PC-3 (cell line): Measurements from ENCODE around the gene PARP4. TPM values are rescaled to one million over a fixed set of nuclear protein-coding genes. Genes with fewer than 3 reads are reported as not detected.
"Not testable (repeated sequence)": the region's sequence is repeated elsewhere in the genome, so short reads cannot be mapped to it uniquely, and the experiment has no call there.

Source experiments
- ATAC-seq: fragments of 200-7000 bp; cut with Tn5 transposase; 2 replicates; pipeline ENCODE4 v1.9.1; 2020; ENCODE audit warnings: mild to moderate bottlenecking, moderate library complexity
- BruUV-seq: library from RNA; stranded (reverse); fragments of 400-500 nt; replicated peaks from 2 replicates; lab custom pipeline; 2021; lab: Mats Ljungman, UMichigan
- CTCF ChIA-PET: fragments of 300-600 bp; sonication (Branson Sonifier 250); formaldehyde crosslinking; loops from one replicate; lab custom pipeline; 2022; ENCODE audit warnings: antibody characterized with exemption; lab: Charles Lee
- POLR2A ChIA-PET: fragments of 300-600 bp; sonication (Branson Sonifier 250); formaldehyde crosslinking; loops from one replicate; lab custom pipeline; 2022; ENCODE audit warnings: antibody characterized with exemption; ENCODE audit not compliant: unreplicated experiment; lab: Charles Lee
- DNase-seq: peaks from one replicate; pipeline ENCODE4 v3.0.0-alpha.2; 2015
- H2AFZ ChIP-seq: fragments of 300-600 bp; sonication (generic); 2 replicates; pipeline ENCODE4 v1.6.0; 2016; ENCODE audit warnings: antibody characterized with exemption, low read length
- H3F3A ChIP-seq: fragments of 300-600 bp; sonication (generic); one replicate; pipeline ENCODE4 v1.6.0; 2017; ENCODE audit warnings: antibody characterized with exemption, low read length, control low read depth, mild to moderate bottlenecking; ENCODE audit not compliant: unreplicated experiment
- H3K27ac ChIP-seq: fragments of 300-600 bp; sonication (generic); 2 replicates; pipeline ENCODE4 v1.5.1; 2016; ENCODE audit warnings: mild to moderate bottlenecking, low read length
- H3K27me3 ChIP-seq: fragments of 300-600 bp; sonication (generic); 2 replicates; pipeline ENCODE4 v1.6.1; 2016; ENCODE audit warnings: low read length, mixed read lengths
- H3K36me3 ChIP-seq: fragments of 300-600 bp; sonication (generic); 2 replicates; pipeline ENCODE4 v1.6.1; 2016; ENCODE audit warnings: low read depth, mixed run types, low read length, mixed read lengths
- H3K4me1 ChIP-seq: fragments of 300-600 bp; sonication (generic); 2 replicates; pipeline ENCODE4 v1.5.1; 2016; ENCODE audit warnings: low read length; ENCODE audit not compliant: insufficient read depth
- H3K4me2 ChIP-seq: fragments of 300-600 bp; sonication (generic); 2 replicates; pipeline ENCODE4 v1.6.0; 2016; ENCODE audit warnings: low read length
- H3K4me3 ChIP-seq: fragments of 300-600 bp; sonication (generic); 2 replicates; pipeline ENCODE4 v1.5.1; 2016; ENCODE audit warnings: mild to moderate bottlenecking, low read length, mixed read lengths
- H3K79me2 ChIP-seq: fragments of 300-600 bp; sonication (generic); 2 replicates; pipeline ENCODE4 v1.6.1; 2017; ENCODE audit warnings: low read length, mixed read lengths
- H3K9ac ChIP-seq: fragments of 300-600 bp; sonication (generic); 2 replicates; pipeline ENCODE4 v1.6.0; 2016; ENCODE audit warnings: mild to moderate bottlenecking, low read length
- H3K9me2 ChIP-seq: fragments of 300-600 bp; sonication (generic); replicated peaks from 2 replicates; pipeline ENCODE4 v1.6.1; 2016; ENCODE audit warnings: mixed run types, low read length, mixed read lengths
- H3K9me3 ChIP-seq: fragments of 300-600 bp; sonication (generic); 2 replicates; pipeline ENCODE4 v1.6.1; 2016; ENCODE audit warnings: low read length, mixed read lengths
- H4K20me1 ChIP-seq: fragments of 300-600 bp; sonication (generic); 2 replicates; pipeline ENCODE4 v1.6.1; 2016; ENCODE audit warnings: low read length, mixed read lengths
- CTCF ChIP-seq: fragments of 300-600 bp; sonication (generic); conservative IDR thresholded peaks from 2 replicates; pipeline ENCODE4 v1.5.1; 2017; ENCODE audit warnings: antibody characterized with exemption, low read depth, mild to moderate bottlenecking, low read length
- EZH2 ChIP-seq: fragments of 300-600 bp; sonication (generic); IDR thresholded peaks from one replicate; pipeline ENCODE4 v1.6.1; 2017; ENCODE audit warnings: antibody characterized with exemption, mild to moderate bottlenecking, low read length; ENCODE audit not compliant: unreplicated experiment
- EZH2phosphoT487 ChIP-seq: fragments of 300-600 bp; sonication (generic); IDR thresholded peaks from 2 replicates; pipeline ENCODE4 v1.6.1; 2018; ENCODE audit warnings: mild to moderate bottlenecking, antibody characterized with exemption, low read length, borderline replicate concordance
- intact Hi-C: fragments of 100-400 bp; cut with micrococcal nuclease; formaldehyde crosslinking; loops from 2 replicates; pipeline ENCODE4 v1.9.0; 2023
- total RNA-seq: library from RNA; depleted of rRNA; stranded (reverse); fragments of >200 nt; gene quantifications from 2 replicates; pipeline ENCODE4 v1.2.3, GENCODE V29; 2014

The PARP4 gene
- total RNA-seq, 1 experiment from 2014 or later = 50.4 TPM

- no TSS peak for BruUV-seq
- H3K27ac ChIP-seq = no peak overlapping the region
These were observed 58.5 kb downstream of the PARP4 start for GRCh38 chr13:24454056-24454455.

DNA sequence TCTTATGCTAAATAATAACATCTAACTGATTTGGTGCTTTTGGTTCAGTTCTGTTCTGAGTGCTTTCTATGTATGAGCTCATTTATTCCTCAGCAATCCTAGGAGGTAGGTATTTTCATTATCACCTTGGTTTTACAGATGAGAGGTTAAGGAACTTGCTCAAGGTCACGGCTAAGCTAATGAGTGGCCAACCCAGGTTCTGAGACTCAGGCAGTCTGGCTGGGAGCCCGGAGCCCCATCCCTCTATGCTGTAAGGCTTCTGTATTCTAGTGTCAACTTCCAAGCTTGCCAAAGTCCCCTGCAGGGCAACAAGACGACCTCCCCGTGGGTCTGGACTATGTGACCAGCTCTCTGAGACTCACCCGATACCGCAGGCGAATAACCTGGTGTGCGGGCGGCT, 60.5 kb downstream of the PARP4 start:
- H4K20me1 ChIP-seq = no peaks in the 10 kb centered on the region
- H3K4me1 ChIP-seq = no peaks in the 10 kb centered on the region
- CTCF ChIA-PET = no interaction called here
- no peaks in the 10 kb centered on the region for H3F3A ChIP-seq
- H3K9ac ChIP-seq = no peak overlapping the region
- H3K36me3 ChIP-seq = peaks cover 39% of the 10 kb centered on the region
- TF ChIP-seq EZH2 (no peak), EZH2phosphoT487 (no peak), CTCF (no peak)
- intact Hi-C loops = no loop called here
- ATAC-seq (no peak), DNase-seq (no peak)
- POLR2A ChIA-PET = no interaction called here
- no peak overlapping the region for H3K4me3 ChIP-seq
- BruUV-seq = no TSS peak
- no peak overlapping the region for H2AFZ ChIP-seq
- no peak overlapping the region for H3K27ac ChIP-seq
- no peaks in the 10 kb centered on the region for H3K79me2 ChIP-seq
- H3K9me2 ChIP-seq = no peaks in the 10 kb centered on the region
- no peaks in the 10 kb centered on the region for H3K9me3 ChIP-seq
- H3K27me3 ChIP-seq = no peaks in the 10 kb centered on the region
- H3K4me2 ChIP-seq = no peak overlapping the region

More at GRCh38 chr13:24454056-24454455, 58.5 kb downstream of the PARP4 start:
- Histone ChIP-seq H3K79me2 (no peaks in the 10 kb centered on the region), H3K9me3 (no peaks in the 10 kb centered on the region), H3K36me3 (peaks cover 39% of the 10 kb centered on the region), H3K9ac (no peak overlapping the region), H4K20me1 (no peaks in the 10 kb centered on the region), H3K4me1 (no peaks in the 10 kb centered on the region), H2AFZ (no peak overlapping the region), H3K27me3 (no peaks in the 10 kb centered on the region), H3F3A (no peaks in the 10 kb centered on the region), H3K4me3 (no peak overlapping the region), H3K9me2 (no peaks in the 10 kb centered on the region), H3K4me2 (no peak overlapping the region)
- POLR2A ChIA-PET = no interaction called here
- ATAC-seq (no peak), DNase-seq (no peak)
- TF ChIP-seq CTCF (no peak), EZH2phosphoT487 (no peak), EZH2 (no peak)
- CTCF ChIA-PET = no interaction called here
- intact Hi-C loops = no loop called here

DNA sequence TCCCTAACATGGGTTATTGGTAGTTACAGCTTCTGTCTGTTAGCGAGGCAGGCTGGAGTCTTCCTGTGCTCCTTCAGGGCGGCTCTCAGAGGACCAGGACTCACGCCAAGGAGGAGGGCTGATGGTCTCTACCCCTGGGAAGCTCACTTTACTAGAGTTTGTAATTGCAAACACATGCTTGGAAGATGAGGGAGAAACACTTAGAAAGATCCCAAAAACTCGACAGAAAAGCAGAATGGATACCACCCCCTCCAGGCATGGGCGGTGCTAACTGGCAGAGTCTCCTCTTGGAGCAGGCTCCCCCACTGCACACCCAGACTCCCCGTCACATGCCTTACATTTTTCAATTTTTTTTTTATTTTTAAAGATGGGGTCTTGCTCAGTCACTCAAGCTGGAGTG, 62.0 kb downstream of the PARP4 start:
- Histone ChIP-seq H3K9ac (no peak overlapping the region), H3K9me2 (no peaks in the 10 kb centered on the region), H4K20me1 (no peaks in the 10 kb centered on the region), H3K4me2 (no peak overlapping the region), H3K4me3 (no peak overlapping the region), H3K36me3 (peaks cover 33% of the 10 kb centered on the region), H2AFZ (no peak overlapping the region), H3K27ac (no peak overlapping the region), H3K9me3 (no peaks in the 10 kb centered on the region), H3K27me3 (no peaks in the 10 kb centered on the region), H3F3A (no peaks in the 10 kb centered on the region), H3K4me1 (no peaks in the 10 kb centered on the region), H3K79me2 (no peaks in the 10 kb centered on the region)
- no TSS peak for BruUV-seq
- TF ChIP-seq EZH2phosphoT487 (no peak), CTCF (no peak), EZH2 (no peak)
- intact Hi-C loops = no loop called here
- ATAC-seq (no peak), DNase-seq (no peak)
- CTCF ChIA-PET = no interaction called here
- POLR2A ChIA-PET = no interaction called here

- H3K27me3 ChIP-seq, H3K36me3 ChIP-seq, H3K4me2 ChIP-seq, H3K4me1 ChIP-seq, H3K9me3 ChIP-seq, H2AFZ ChIP-seq, H4K20me1 ChIP-seq, H3F3A ChIP-seq, ATAC-seq, DNase-seq, BruUV-seq, H3K4me3 ChIP-seq, POLR2A ChIA-PET, H3K9me2 ChIP-seq, H3K27ac ChIP-seq, H3K9ac ChIP-seq, intact Hi-C loops, CTCF ChIA-PET, H3K79me2 ChIP-seq: not testable (repeated sequence)
These were observed 67.7 kb downstream of the PARP4 start for GRCh38 chr13:24444851-24445250.
